ENCODE data around the gene PIR.

The PIR gene

DNA sequence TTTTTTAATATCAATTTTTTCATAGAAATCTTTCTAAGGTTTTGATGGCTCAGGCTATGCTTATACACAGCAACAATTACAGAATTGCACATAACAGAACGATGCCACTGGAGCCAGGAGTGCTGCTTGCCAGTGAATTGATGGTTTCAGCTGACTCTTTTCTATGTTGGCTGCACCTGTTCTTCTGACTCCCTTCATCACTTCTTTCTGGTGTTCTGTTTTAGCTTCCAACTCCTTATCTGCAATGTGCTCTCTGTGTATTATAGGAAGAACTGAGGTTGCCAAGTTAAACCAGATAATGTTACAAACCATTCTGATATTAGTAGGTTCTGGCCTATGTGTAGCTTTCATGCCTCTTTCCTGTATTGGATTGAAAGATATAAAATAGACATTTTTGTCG, 97.3 kb downstream of the PIR start:
- no peak for DNase-seq (ENCODE audit: low spot score)
- TF ChIP-seq, protein P1, sequence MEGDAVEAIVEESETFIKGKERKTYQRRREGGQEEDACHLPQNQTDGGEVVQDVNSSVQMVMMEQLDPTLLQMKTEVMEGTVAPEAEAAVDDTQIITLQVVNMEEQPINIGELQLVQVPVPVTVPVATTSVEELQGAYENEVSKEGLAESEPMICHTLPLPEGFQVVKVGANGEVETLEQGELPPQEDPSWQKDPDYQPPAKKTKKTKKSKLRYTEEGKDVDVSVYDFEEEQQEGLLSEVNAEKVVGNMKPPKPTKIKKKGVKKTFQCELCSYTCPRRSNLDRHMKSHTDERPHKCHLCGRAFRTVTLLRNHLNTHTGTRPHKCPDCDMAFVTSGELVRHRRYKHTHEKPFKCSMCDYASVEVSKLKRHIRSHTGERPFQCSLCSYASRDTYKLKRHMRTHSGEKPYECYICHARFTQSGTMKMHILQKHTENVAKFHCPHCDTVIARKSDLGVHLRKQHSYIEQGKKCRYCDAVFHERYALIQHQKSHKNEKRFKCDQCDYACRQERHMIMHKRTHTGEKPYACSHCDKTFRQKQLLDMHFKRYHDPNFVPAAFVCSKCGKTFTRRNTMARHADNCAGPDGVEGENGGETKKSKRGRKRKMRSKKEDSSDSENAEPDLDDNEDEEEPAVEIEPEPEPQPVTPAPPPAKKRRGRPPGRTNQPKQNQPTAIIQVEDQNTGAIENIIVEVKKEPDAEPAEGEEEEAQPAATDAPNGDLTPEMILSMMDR (IDR thresholded peaks at IDR 0.05; ENCODE audit: extremely low read depth, insufficient read depth, missing control alignments), result no peak
- in situ Hi-C loops (cut with MboI; ENCODE audit: low pct_unique_long_range_greater_than_20kb, low sequenced_read_pairs, unreplicated experiment), result no loop called here

DNA sequence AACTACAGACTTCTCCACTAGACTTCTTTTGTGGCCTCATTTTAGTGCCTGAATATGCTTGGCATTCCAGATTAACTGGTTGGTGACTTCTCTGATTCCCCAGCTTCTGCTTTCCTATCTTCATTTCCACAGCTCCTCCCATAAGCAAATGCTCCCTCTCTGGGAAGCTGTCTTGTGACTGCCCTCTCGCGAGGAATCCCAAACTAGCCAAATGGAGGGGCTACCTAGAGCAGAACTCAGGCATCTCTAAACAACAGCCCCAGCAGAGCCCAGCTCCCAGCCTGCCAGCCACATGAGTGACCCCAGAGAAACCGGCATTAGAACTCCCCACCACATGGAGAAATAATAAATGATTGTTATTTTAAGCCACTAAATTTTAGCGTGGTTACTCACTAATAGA, 101.3 kb downstream of the PIR start:
- in situ Hi-C loops (cut with MboI; ENCODE audit: low pct_unique_long_range_greater_than_20kb, low sequenced_read_pairs, unreplicated experiment), result no loop called here
- TF ChIP-seq, protein P1 (IDR thresholded peaks at IDR 0.05; ENCODE audit: extremely low read depth, insufficient read depth, missing control alignments), result no peak
- DNase-seq (ENCODE audit: low spot score), result no peak

GRCh38 chrX:15384304-15384703, 108.8 kb downstream of the PIR start, which contains the start of gene VEGFD:
TSS of gene VEGFD (minus strand) at chrX:15384413. CDS start at chrX:15383946, 467 bp downstream.
- in situ Hi-C loops (cut with MboI; ENCODE audit: low pct_unique_long_range_greater_than_20kb, low sequenced_read_pairs, unreplicated experiment), result no loop called here
- TF ChIP-seq, protein P1 (IDR thresholded peaks at IDR 0.05; ENCODE audit: extremely low read depth, insufficient read depth, missing control alignments), result no peak
- DNase-seq (ENCODE audit: low spot score), result no peak

- no peak for DNase-seq (ENCODE audit: low spot score)
- TF ChIP-seq, protein P1 (IDR thresholded peaks at IDR 0.05; ENCODE audit: extremely low read depth, insufficient read depth, missing control alignments), result no peak
- in situ Hi-C loops (cut with MboI; ENCODE audit: low pct_unique_long_range_greater_than_20kb, low sequenced_read_pairs, unreplicated experiment), result no loop called here
Measured at GRCh38 chrX:15382813-15383212, 110.3 kb downstream of the PIR start.

DNA sequence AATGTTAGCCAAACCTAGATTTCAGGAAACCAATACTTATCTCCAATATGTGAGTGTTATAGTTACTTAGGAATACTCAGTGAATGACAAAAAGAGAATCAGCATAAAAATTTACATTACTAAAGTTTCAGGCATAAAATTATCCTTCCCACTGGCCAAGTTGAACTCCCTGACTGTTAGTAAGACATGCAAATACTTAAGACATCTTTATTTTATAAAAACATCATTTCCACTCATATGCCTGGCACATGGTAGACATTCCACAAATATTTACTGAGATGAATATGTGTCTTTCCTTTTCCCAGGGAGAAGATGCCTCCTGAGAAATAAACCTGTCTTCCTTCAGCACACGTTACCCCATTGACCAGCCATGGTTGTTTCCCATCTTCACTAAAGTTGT, 116.2 kb downstream of the PIR start:
- TF ChIP-seq, protein P1 (IDR thresholded peaks at IDR 0.05; ENCODE audit: extremely low read depth, insufficient read depth, missing control alignments), result no peak
- in situ Hi-C loops (cut with MboI; ENCODE audit: low pct_unique_long_range_greater_than_20kb, low sequenced_read_pairs, unreplicated experiment), result no loop called here
- no peak for DNase-seq (ENCODE audit: low spot score)

DNA sequence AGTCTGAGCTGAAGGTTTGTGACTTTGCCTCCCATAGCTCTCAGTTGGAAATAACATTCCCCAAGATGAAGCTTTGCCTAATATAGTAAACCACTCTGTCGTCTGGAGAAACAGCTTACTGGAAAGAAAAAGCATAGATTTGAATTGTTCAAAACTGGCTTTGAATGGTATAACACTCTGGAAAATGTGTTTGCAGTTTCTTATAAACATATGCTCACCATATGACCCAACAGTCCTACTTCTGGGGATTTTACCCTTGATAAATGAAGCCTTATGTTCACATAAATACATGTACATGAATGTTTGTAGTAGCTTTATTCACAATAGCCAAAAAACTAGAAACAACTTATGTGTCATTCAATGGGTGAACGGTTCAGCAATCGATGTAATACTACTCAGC, 119.2 kb downstream of the PIR start:
- no peak for DNase-seq (ENCODE audit: low spot score)
- in situ Hi-C loops (cut with MboI; ENCODE audit: low pct_unique_long_range_greater_than_20kb, low sequenced_read_pairs, unreplicated experiment), result no loop called here
- TF ChIP-seq, protein P1 (IDR thresholded peaks at IDR 0.05; ENCODE audit: extremely low read depth, insufficient read depth, missing control alignments), result no peak

Measured in GM13977 (cell line).